GM12864 (cell line): ENCODE measurements around the gene CRYL1.
"Not testable (repeated sequence)": the region's sequence is repeated elsewhere in the genome, so short reads cannot be mapped to it uniquely, and the experiment has no call there.

Experiments
- DNase-seq: peaks from one replicate; pipeline ENCODE4 v3.0.0-alpha.2; 2011; ENCODE audit warnings: low read depth
- H3K4me3 ChIP-seq: 2 replicates; pipeline ENCODE4 v1.5.1; 2011; ENCODE audit warnings: mild to moderate bottlenecking, low read depth, low read length, control low read depth
- CTCF ChIP-seq: IDR thresholded peaks from 2 replicates; pipeline ENCODE4 v1.5.1; 2011; ENCODE audit warnings: low read depth, mild to moderate bottlenecking, moderate library complexity, low read length, control low read depth, inconsistent platforms; ENCODE audit errors: missing control alignments

Gene CRYL1

GRCh38 chr13:20441056-20441455, 84.6 kb downstream of the CRYL1 start:
- no peak for DNase-seq
- TF ChIP-seq CTCF, result no peak
- H3K4me3 ChIP-seq, result no peak overlapping the region

DNA sequence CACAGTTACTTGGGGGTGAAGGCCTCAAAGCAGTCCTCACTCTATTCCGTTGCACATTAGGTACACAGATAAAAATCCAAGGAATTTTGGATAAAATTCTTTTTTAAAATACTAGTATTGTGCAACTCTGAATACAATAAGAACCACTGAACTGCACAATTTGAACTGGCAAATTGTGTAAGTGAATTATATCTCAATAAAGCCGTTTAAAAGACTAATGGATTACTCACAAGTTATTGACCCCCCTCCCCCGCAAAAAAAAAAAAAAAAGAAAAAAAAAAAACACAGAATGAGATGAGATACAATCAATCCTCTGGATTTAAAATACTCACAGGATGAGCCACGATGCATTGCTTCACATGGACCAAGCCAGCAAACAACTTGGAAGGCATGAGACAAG, 86.4 kb downstream of the CRYL1 start:
- no peak for DNase-seq
- H3K4me3 ChIP-seq, result no peak overlapping the region
- TF ChIP-seq CTCF, result no peak

DNA sequence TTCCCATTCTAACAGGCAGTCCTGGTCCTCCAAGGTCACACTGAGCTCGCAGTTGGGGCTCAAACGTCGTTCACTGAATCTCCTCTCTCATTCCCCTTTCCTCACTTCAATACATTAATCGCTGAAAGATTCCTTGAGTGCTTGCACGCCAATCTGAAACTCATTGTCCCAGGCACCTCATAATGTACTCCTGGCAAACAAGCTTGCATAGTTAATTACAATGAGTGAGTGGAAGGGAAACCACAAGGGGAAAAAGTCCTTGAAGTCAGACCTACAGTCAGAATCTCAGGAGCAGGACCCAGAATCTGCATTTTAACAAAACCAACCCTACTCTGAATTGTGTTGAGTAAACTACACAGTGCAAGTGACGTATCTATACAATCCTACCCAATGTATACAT, 86.9 kb downstream of the CRYL1 start:
- no peak for TF ChIP-seq CTCF
- no peak overlapping the region for H3K4me3 ChIP-seq
- no peak for DNase-seq

DNA sequence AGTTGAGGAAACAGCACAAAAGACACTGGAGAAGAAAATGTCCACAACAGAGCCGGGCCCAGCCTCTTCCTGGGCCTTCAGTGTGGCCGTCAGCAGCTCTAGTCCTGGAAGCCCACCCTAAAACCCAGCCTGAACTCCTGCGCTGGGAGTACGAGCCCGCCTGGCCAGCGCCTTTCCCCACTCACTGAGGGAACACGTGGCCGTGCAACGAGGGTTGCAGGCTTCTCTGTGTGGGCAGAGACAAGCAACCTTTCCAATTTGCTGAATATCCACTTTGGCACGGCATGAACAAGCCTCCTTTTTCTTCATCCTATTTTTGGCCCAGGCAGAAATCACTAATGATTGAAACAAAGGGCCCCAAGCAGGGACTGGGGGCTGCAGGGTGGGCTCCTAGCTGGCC, 89.2 kb downstream of the CRYL1 start:
- DNase-seq, result no peak
- H3K4me3 ChIP-seq, result no peak overlapping the region
- TF ChIP-seq CTCF, result no peak

GRCh38 chr13:20435616-20436368, 89.9 kb downstream of the CRYL1 start:
- DNase-seq, result no peak
- no peak overlapping the region for H3K4me3 ChIP-seq
- no peak for TF ChIP-seq CTCF

- H3K4me3 ChIP-seq, DNase-seq: not testable (repeated sequence)
Observed at GRCh38 chr13:20434210-20434609, 91.4 kb downstream of the CRYL1 start.

GRCh38 chr13:20431687-20432384, 93.8 kb downstream of the CRYL1 start:
- H3K4me3 ChIP-seq, result no peak overlapping the region
- TF ChIP-seq CTCF, result no peak
- no peak for DNase-seq
